ENCODE data around the gene C1orf167. TPM values are rescaled to one million over a fixed set of nuclear protein-coding genes. Genes with fewer than 3 reads are reported as not detected.

The C1orf167 gene
- total RNA-seq, 1 donor from 2014 or later = not detected

GRCh38 chr1:11806307-11806936 lies 44.4 kb downstream of the C1orf167 start:
- Histone ChIP-seq H3K27me3 (ENCODE audit: control insufficient read depth, insufficient read depth, low read length) (no peaks in the 10 kb centered on the region), H3K36me3 (ENCODE audit: control insufficient read depth, insufficient read depth, low read length) (peaks cover 3% of the 10 kb centered on the region), H3K4me3 (ENCODE audit: low read depth, low read length) (peak overlapping the region; percentile 79)
- TF ChIP-seq CTCF (IDR thresholded peaks at IDR 0.05; ENCODE audit: insufficient read depth, low read length, severe bottlenecking) = no peak
- FAIRE-seq = no peak
- DNase-seq (ENCODE audit: low read depth) = peak; percentile 37

GRCh38 chr1:11807133-11807532 lies 45.1 kb downstream of the C1orf167 start:
- Histone ChIP-seq H3K27me3 (ENCODE audit: control insufficient read depth, insufficient read depth, low read length) (no peaks in the 10 kb centered on the region), H3K36me3 (ENCODE audit: control insufficient read depth, insufficient read depth, low read length) (peaks cover 4% of the 10 kb centered on the region), H3K4me3 (ENCODE audit: low read depth, low read length) (peak overlapping the region; percentile 79)
- FAIRE-seq (no peak), DNase-seq (ENCODE audit: low read depth) (no peak)
- TF ChIP-seq CTCF (IDR thresholded peaks at IDR 0.05; ENCODE audit: insufficient read depth, low read length, severe bottlenecking) = no peak

- DNase-seq (ENCODE audit: low read depth) = no peak
- Histone ChIP-seq H3K27me3 (ENCODE audit: control insufficient read depth, insufficient read depth, low read length) (no peaks in the 10 kb centered on the region), H3K4me3 (ENCODE audit: low read depth, low read length) (no peak overlapping the region), H3K36me3 (ENCODE audit: control insufficient read depth, insufficient read depth, low read length) (peaks cover 10% of the 10 kb centered on the region)
- no peak for FAIRE-seq
- TF ChIP-seq CTCF (IDR thresholded peaks at IDR 0.05; ENCODE audit: insufficient read depth, low read length, severe bottlenecking) = no peak
These were observed 51.0 kb downstream of the C1orf167 start for GRCh38 chr1:11813021-11813420.

- TF ChIP-seq CTCF (IDR thresholded peaks at IDR 0.05; ENCODE audit: insufficient read depth, low read length, severe bottlenecking) = no peak
- peaks cover 8% of the 10 kb centered on the region for H3K36me3 ChIP-seq (ENCODE audit: control insufficient read depth, insufficient read depth, low read length)
- DNase-seq (ENCODE audit: low read depth) (no peak), FAIRE-seq (no peak)
- H3K27me3 ChIP-seq (ENCODE audit: control insufficient read depth, insufficient read depth, low read length) = no peaks in the 10 kb centered on the region
- no peak overlapping the region for H3K4me3 ChIP-seq (ENCODE audit: low read depth, low read length)
These were observed 55.2 kb downstream of the C1orf167 start for GRCh38 chr1:11817192-11817591.

GRCh38 chr1:11822091-11822490 lies 60.1 kb downstream of the C1orf167 start:
- peaks cover 20% of the 10 kb centered on the region for H3K36me3 ChIP-seq (ENCODE audit: control insufficient read depth, insufficient read depth, low read length)
- FAIRE-seq = no peak
- no peaks in the 10 kb centered on the region for H3K27me3 ChIP-seq (ENCODE audit: control insufficient read depth, insufficient read depth, low read length)
- H3K4me3 ChIP-seq (ENCODE audit: low read depth, low read length) = no peak overlapping the region
- no peak for TF ChIP-seq CTCF (IDR thresholded peaks at IDR 0.05; ENCODE audit: insufficient read depth, low read length, severe bottlenecking)
- no peak for DNase-seq (ENCODE audit: low read depth)

All from bronchial epithelial cell (primary cell).